GM12878 (cell line): Measurements from ENCODE around the gene POLK. TPM values are rescaled to one million over a fixed set of nuclear protein-coding genes. Genes with fewer than 3 reads are reported as not detected.

Experiments
- CUX1 ChIP-seq: IDR thresholded peaks from 2 replicates; pipeline ENCODE4 v1.6.1; 2012; ENCODE audit warnings: improper control_type of control experiment, low read depth, low read length; ENCODE audit not compliant: insufficient replicate concordance
- HDGF ChIP-seq: fragments of 450-650 bp; IDR thresholded peaks from 2 replicates; pipeline ENCODE4 v1.6.1; 2016; ENCODE audit warnings: antibody characterized with exemption
- PRDM15 ChIP-seq: fragments of 450-650 bp; formaldehyde crosslinking; IDR thresholded peaks from 2 replicates; pipeline ENCODE4 v1.4.0; 2020; ENCODE audit warnings: mild to moderate bottlenecking, moderate library complexity
- ZNF24 ChIP-seq: fragments of 450-650 bp; IDR thresholded peaks from 2 replicates; pipeline ENCODE4 v1.6.1; 2017; ENCODE audit warnings: antibody characterized with exemption, mild to moderate bottlenecking
- ZNF592 ChIP-seq: fragments of 450-650 bp; IDR thresholded peaks from 2 replicates; pipeline ENCODE4 v1.6.1; 2017; ENCODE audit warnings: mild to moderate bottlenecking, moderate library complexity
- ZSCAN29 ChIP-seq: fragments of 450-650 bp; IDR thresholded peaks from 2 replicates; pipeline ENCODE4 v1.6.1; 2017; ENCODE audit warnings: mild to moderate bottlenecking, moderate library complexity
- polyA plus RNA-seq, 11 experiments: library from polyadenylated mRNA; depleted of rRNA in 4 of 11; unstranded in 6 of 11; stranded (reverse) in 5 of 11; fragments of >200 nt; fragmentation: Nextera tagmentation in 4 of 11; fragmentation: Illumina TruSeq in 1 of 11; extraction: Ambion mirVana in 4 of 11; extraction: Trizol in 1 of 11; gene quantifications; 1 replicate in 1 of 11; 2 replicates in 10 of 11; pipeline versions ENCODE4 v1.2.1 to v1.2.3, GENCODE V29; 2011 to 2016; ENCODE audit warnings: inconsistent platforms in 2 of 11, missing spikeins in 2 of 11, low read depth in 1 of 11
- total RNA-seq, 4 experiments: library from RNA; depleted of rRNA in 3 of 4; stranded (reverse); fragments of >200 nt in 3 of 4; fragmentation: Illumina TruSeq in 1 of 4; extraction: Trizol in 1 of 4; gene quantifications; 2 replicates each; pipeline versions ENCODE4 v1.2.1 to v1.2.3, GENCODE V29; 2013 to 2021

POLK gene
- total and polyA plus RNA-seq, 10 of the 15 experiments (the other 5 are each of a cell fraction or from before 2014, with no cell fraction given): 10.4 to 47.6 (median 29.0) TPM

- TF ChIP-seq PRDM15 (CRISPR knock-in tag) (no peak), ZSCAN29 (no peak), ZNF592 (no peak), HDGF (no peak), ZNF24 (no peak), CUX1 (no peak)
These were observed 128.7 kb downstream of the POLK start (continued) for GRCh38 chr5:75640395-75640794.
